ENCODE data around the gene BIRC5. TPM values are rescaled to one million over a fixed set of nuclear protein-coding genes. Genes with fewer than 3 reads are reported as not detected.
A peak's percentile ranks its signal among the peaks of the same experiment; 100 is the strongest.
"Not testable (repeated sequence)": the region's sequence is repeated elsewhere in the genome, so short reads cannot be mapped to it uniquely, and the experiment has no call there.

BIRC5 gene
- total RNA-seq, 1 donor from 2014 or later = 7.3 TPM

- DNase-seq = no peak
Observed at GRCh38 chr17:78240012-78240655, 26.1 kb downstream of the BIRC5 start.

GRCh38 chr17:78240839-78241238, 26.8 kb downstream of the BIRC5 start:
- no peak for DNase-seq

GRCh38 chr17:78241277-78242023, 27.4 kb downstream of the BIRC5 start:
- DNase-seq = peak; percentile 78

GRCh38 chr17:78242024-78242742, 28.1 kb downstream of the BIRC5 start:
- no peak for DNase-seq

GRCh38 chr17:78247304-78247703, 33.3 kb downstream of the BIRC5 start:
- DNase-seq = no peak

GRCh38 chr17:78248051-78248914, 34.2 kb downstream of the BIRC5 start:
- DNase-seq = no peak

GRCh38 chr17:78249074-78249817, 35.2 kb downstream of the BIRC5 start:
- DNase-seq = no peak

GRCh38 chr17:78249818-78250806, 36.1 kb downstream of the BIRC5 start:
- DNase-seq = no peak

- DNase-seq = peak; percentile 55
Observed at GRCh38 chr17:78250891-78251772, 37.1 kb downstream of the BIRC5 start.

- DNase-seq = no peak
Observed at GRCh38 chr17:78251773-78252103, 37.7 kb downstream of the BIRC5 start.

GRCh38 chr17:78252111-78252634, 38.1 kb downstream of the BIRC5 start:
- DNase-seq = no peak

GRCh38 chr17:78252701-78253635, 38.9 kb downstream of the BIRC5 start:
- no peak for DNase-seq

- DNase-seq = not testable (repeated sequence)
Observed at GRCh38 chr17:78253636-78253945, 39.5 kb downstream of the BIRC5 start.

- peak; percentile 77 for DNase-seq
Observed at GRCh38 chr17:78253946-78254672, 40.1 kb downstream of the BIRC5 start.

GRCh38 chr17:78255029-78255656, 41.1 kb downstream of the BIRC5 start:
- DNase-seq = no peak

GRCh38 chr17:78255953-78256706, 42.1 kb downstream of the BIRC5 start:
- DNase-seq = no peak
